ENCODE results near the gene CDKN2AIP.
A peak's percentile ranks its signal among the peaks of the same experiment; 100 is the strongest.

The CDKN2AIP gene

GRCh38 chr4:183402771-183403170, 41.7 kb upstream of the CDKN2AIP start:
- no peak overlapping the region for H3K4me3 ChIP-seq
- no peak overlapping the region for H3K27ac ChIP-seq
- no peaks in the 10 kb centered on the region for H3K27me3 ChIP-seq
- H3K36me3 ChIP-seq: no peaks in the 10 kb centered on the region
- peaks cover 28% of the 10 kb centered on the region for H3K4me1 ChIP-seq
- no peaks in the 10 kb centered on the region for H4K20me1 ChIP-seq
- no peaks in the 10 kb centered on the region for H3K9me3 ChIP-seq
- TF ChIP-seq Cebpa-rat (IDR thresholded peaks at IDR 0.05): no peak
- H3K9ac ChIP-seq: no peak overlapping the region
- H3K4me2 ChIP-seq: no peak overlapping the region

GRCh38 chr4:183403486-183403885, 41.0 kb upstream of the CDKN2AIP start:
- TF ChIP-seq Cebpa-rat (IDR thresholded peaks at IDR 0.05): no peak
- H3K36me3 ChIP-seq: no peaks in the 10 kb centered on the region
- H4K20me1 ChIP-seq: no peaks in the 10 kb centered on the region
- H3K4me1 ChIP-seq: peaks cover 28% of the 10 kb centered on the region
- no peak overlapping the region for H3K9ac ChIP-seq
- no peaks in the 10 kb centered on the region for H3K27me3 ChIP-seq
- H3K4me2 ChIP-seq: no peak overlapping the region
- H3K27ac ChIP-seq: no peak overlapping the region
- H3K4me3 ChIP-seq: no peak overlapping the region
- H3K9me3 ChIP-seq: no peaks in the 10 kb centered on the region

GRCh38 chr4:183403961-183404360, 40.5 kb upstream of the CDKN2AIP start:
- TF ChIP-seq Cebpa-rat (IDR thresholded peaks at IDR 0.05): no peak
- no peak overlapping the region for H3K9ac ChIP-seq
- no peaks in the 10 kb centered on the region for H4K20me1 ChIP-seq
- H3K27me3 ChIP-seq: no peaks in the 10 kb centered on the region
- H3K4me2 ChIP-seq: no peak overlapping the region
- no peaks in the 10 kb centered on the region for H3K9me3 ChIP-seq
- no peaks in the 10 kb centered on the region for H3K36me3 ChIP-seq
- H3K27ac ChIP-seq: no peak overlapping the region
- peaks cover 28% of the 10 kb centered on the region for H3K4me1 ChIP-seq
- no peak overlapping the region for H3K4me3 ChIP-seq

GRCh38 chr4:183405303-183405702, 39.1 kb upstream of the CDKN2AIP start:
- Histone ChIP-seq H3K36me3 (no peaks in the 10 kb centered on the region), H3K4me1 (peaks cover 29% of the 10 kb centered on the region), H3K27me3 (no peaks in the 10 kb centered on the region), H3K27ac (no peak overlapping the region), H4K20me1 (no peaks in the 10 kb centered on the region), H3K4me2 (no peak overlapping the region), H3K4me3 (no peak overlapping the region), H3K9me3 (no peaks in the 10 kb centered on the region), H3K9ac (no peak overlapping the region)
- no peak for TF ChIP-seq Cebpa-rat (IDR thresholded peaks at IDR 0.05)

GRCh38 chr4:183407128-183407585, 37.3 kb upstream of the CDKN2AIP start:
- peak overlapping the region; percentile 54 for H3K4me3 ChIP-seq
- peak overlapping the region; percentile 86 for H3K4me2 ChIP-seq
- no peak for TF ChIP-seq Cebpa-rat (IDR thresholded peaks at IDR 0.05)
- peak overlapping the region; percentile 87 for H3K27ac ChIP-seq
- no peaks in the 10 kb centered on the region for H3K36me3 ChIP-seq
- H3K9me3 ChIP-seq: no peaks in the 10 kb centered on the region
- H3K9ac ChIP-seq: peak overlapping the region; percentile 79
- no peaks in the 10 kb centered on the region for H3K27me3 ChIP-seq
- no peaks in the 10 kb centered on the region for H4K20me1 ChIP-seq
- peaks cover 47% of the 10 kb centered on the region for H3K4me1 ChIP-seq

- H3K9ac ChIP-seq: peak overlapping the region; percentile 79
These were observed 36.6 kb upstream of the CDKN2AIP start for GRCh38 chr4:183407635-183408464.

GRCh38 chr4:183408796-183409195, 35.6 kb upstream of the CDKN2AIP start:
- Histone ChIP-seq H3K27ac (peak overlapping the region; percentile 87), H3K4me2 (peak overlapping the region; percentile 86), H3K27me3 (no peaks in the 10 kb centered on the region)

More at GRCh38 chr4:183407635-183408464, 36.6 kb upstream of the CDKN2AIP start:
- Histone ChIP-seq H3K4me3 (peak overlapping the region; percentile 54), H3K36me3 (no peaks in the 10 kb centered on the region), H3K4me2 (peak overlapping the region; percentile 86), H3K4me1 (peaks cover 54% of the 10 kb centered on the region), H3K27ac (peak overlapping the region; percentile 87), H3K27me3 (no peaks in the 10 kb centered on the region), H3K9me3 (no peaks in the 10 kb centered on the region), H4K20me1 (no peaks in the 10 kb centered on the region)
- no peak for TF ChIP-seq Cebpa-rat (IDR thresholded peaks at IDR 0.05)

GRCh38 chr4:183409483-183409882, 35.0 kb upstream of the CDKN2AIP start:
- Histone ChIP-seq H3K4me2 (peak overlapping the region; percentile 86; the same call in 1 of the 2 replicates), H3K4me3 (no peak overlapping the region), H3K27me3 (no peaks in the 10 kb centered on the region), H3K4me1 (peaks cover 62% of the 10 kb centered on the region), H3K9ac (no peak overlapping the region), H3K9me3 (no peaks in the 10 kb centered on the region), H3K36me3 (no peaks in the 10 kb centered on the region), H3K27ac (peak overlapping the region; percentile 87), H4K20me1 (no peaks in the 10 kb centered on the region)
- TF ChIP-seq Cebpa-rat (IDR thresholded peaks at IDR 0.05): no peak

More at GRCh38 chr4:183408796-183409195, 35.6 kb upstream of the CDKN2AIP start:
- Histone ChIP-seq H3K4me1 (peaks cover 62% of the 10 kb centered on the region), H3K4me3 (no peak overlapping the region), H3K9me3 (no peaks in the 10 kb centered on the region), H3K36me3 (no peaks in the 10 kb centered on the region), H3K9ac (0 out of 2 replicates have a peak overlapping the region, but pooled peaks have one; percentile 79), H4K20me1 (no peaks in the 10 kb centered on the region)
- TF ChIP-seq Cebpa-rat (IDR thresholded peaks at IDR 0.05): no peak

GRCh38 chr4:183409934-183410333, 34.5 kb upstream of the CDKN2AIP start:
- Histone ChIP-seq H3K4me3 (no peak overlapping the region), H3K9ac (no peak overlapping the region), H3K36me3 (no peaks in the 10 kb centered on the region), H4K20me1 (no peaks in the 10 kb centered on the region), H3K4me2 (peak overlapping the region; percentile 55), H3K27ac (peak overlapping the region; percentile 87; the same call in 1 of the 2 replicates), H3K4me1 (peaks cover 62% of the 10 kb centered on the region), H3K9me3 (no peaks in the 10 kb centered on the region), H3K27me3 (no peaks in the 10 kb centered on the region)
- no peak for TF ChIP-seq Cebpa-rat (IDR thresholded peaks at IDR 0.05)

GRCh38 chr4:183411291-183411861, 33.1 kb upstream of the CDKN2AIP start:
- no peak overlapping the region for H3K27ac ChIP-seq
- H3K4me2 ChIP-seq: peak overlapping the region; percentile 55
- TF ChIP-seq Cebpa-rat (IDR thresholded peaks at IDR 0.05): no peak

More at GRCh38 chr4:183411291-183411861, 33.1 kb upstream of the CDKN2AIP start:
- peaks cover 62% of the 10 kb centered on the region for H3K4me1 ChIP-seq
- H4K20me1 ChIP-seq: no peaks in the 10 kb centered on the region
- H3K9me3 ChIP-seq: no peaks in the 10 kb centered on the region
- no peaks in the 10 kb centered on the region for H3K27me3 ChIP-seq
- H3K4me3 ChIP-seq: no peak overlapping the region
- H3K9ac ChIP-seq: no peak overlapping the region
- H3K36me3 ChIP-seq: no peaks in the 10 kb centered on the region

Measured in BLaER1 (cell line).